Upper lobe of left lung (tissue), 4 donors: Measurements from ENCODE around the gene TMEM178B.

Experiments
- EP300 ChIP-seq, 4 donors: sonication (generic); formaldehyde crosslinking; IDR thresholded peaks; one replicate each; pipeline ENCODE4 v1.5.1; 2017; ENCODE audit warnings: antibody characterized with exemption in 4 of 4, control low read depth in 2 of 4
- POLR2A ChIP-seq, 4 donors: fragments of 450-650 bp; IDR thresholded peaks; one replicate each; pipeline ENCODE4 v1.5.1; 2016 to 2017; ENCODE audit warnings: antibody characterized with exemption in 4 of 4, mild to moderate bottlenecking in 2 of 4
- POLR2AphosphoS5 ChIP-seq, 2 donors: sonication (generic); formaldehyde crosslinking; IDR thresholded peaks; one replicate each; pipeline ENCODE4 v1.5.1; 2017; ENCODE audit warnings: antibody characterized with exemption in 2 of 2
- TF ChIP-seq, protein P1 (sequence below), 6 experiments: fragments of 450-650 bp in 4 of 6; fragments of 200-600 bp in 2 of 6; sonication (generic) in 2 of 6; IDR thresholded peaks; one replicate each; pipeline ENCODE4 v1.5.1; 2016 to 2019; ENCODE audit warnings: antibody characterized with exemption in 6 of 6

DNA sequence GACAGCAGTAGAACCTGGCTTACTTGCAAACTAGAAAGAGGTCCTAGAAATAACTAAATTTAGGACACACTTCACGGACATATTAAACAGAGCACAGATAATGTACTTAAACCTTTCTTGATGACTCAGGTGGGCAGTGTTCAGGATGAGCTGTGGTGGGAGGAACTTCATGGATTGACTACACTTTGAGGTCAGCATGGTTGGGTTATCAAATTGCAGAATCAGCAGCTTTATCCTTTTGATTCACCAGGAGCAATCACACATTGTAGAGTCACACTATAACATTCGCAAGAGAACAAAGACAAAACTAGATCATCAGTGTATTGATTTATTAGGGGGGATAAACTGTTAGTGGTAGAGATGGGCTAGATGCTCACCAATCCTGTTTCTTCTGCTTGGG, 438.7 kb downstream of the TMEM178B start:
- TF ChIP-seq POLR2AphosphoS5 (IDR thresholded peaks at IDR 0.05) (no peak), POLR2A (IDR thresholded peaks at IDR 0.05) (no peak), EP300 (IDR thresholded peaks at IDR 0.05) (no peak)
- TF ChIP-seq, protein P1, sequence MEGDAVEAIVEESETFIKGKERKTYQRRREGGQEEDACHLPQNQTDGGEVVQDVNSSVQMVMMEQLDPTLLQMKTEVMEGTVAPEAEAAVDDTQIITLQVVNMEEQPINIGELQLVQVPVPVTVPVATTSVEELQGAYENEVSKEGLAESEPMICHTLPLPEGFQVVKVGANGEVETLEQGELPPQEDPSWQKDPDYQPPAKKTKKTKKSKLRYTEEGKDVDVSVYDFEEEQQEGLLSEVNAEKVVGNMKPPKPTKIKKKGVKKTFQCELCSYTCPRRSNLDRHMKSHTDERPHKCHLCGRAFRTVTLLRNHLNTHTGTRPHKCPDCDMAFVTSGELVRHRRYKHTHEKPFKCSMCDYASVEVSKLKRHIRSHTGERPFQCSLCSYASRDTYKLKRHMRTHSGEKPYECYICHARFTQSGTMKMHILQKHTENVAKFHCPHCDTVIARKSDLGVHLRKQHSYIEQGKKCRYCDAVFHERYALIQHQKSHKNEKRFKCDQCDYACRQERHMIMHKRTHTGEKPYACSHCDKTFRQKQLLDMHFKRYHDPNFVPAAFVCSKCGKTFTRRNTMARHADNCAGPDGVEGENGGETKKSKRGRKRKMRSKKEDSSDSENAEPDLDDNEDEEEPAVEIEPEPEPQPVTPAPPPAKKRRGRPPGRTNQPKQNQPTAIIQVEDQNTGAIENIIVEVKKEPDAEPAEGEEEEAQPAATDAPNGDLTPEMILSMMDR (IDR thresholded peaks at IDR 0.05): no peak
